Occipital lobe (tissue), 2 donors: ENCODE measurements around the gene RAB5B. TPM values are rescaled to one million over a fixed set of nuclear protein-coding genes. Genes with fewer than 3 reads are reported as not detected.
A peak's percentile ranks its signal among the peaks of the same experiment; 100 is the strongest.

Source experiments
- DNase-seq: peaks from one replicate; lab custom pipeline; 2025; lab: John Stamatoyannopoulos, UW
- total RNA-seq: library from RNA; depleted of rRNA; stranded (reverse); fragments of >200 nt; gene quantifications from one replicate; pipeline ENCODE4 v1.2.3, GENCODE V29; 2014

Gene RAB5B
- 37.4 TPM for total RNA-seq

- DNase-seq, result peak; percentile 99
Measured at GRCh38 chr12:55973599-55974307, at the start of gene RAB5B. Gene RAB5B (plus strand): TSS chr12:55974078. CDS start chr12:55986961, 12,883 bp downstream.

GRCh38 chr12:55925371-55925770 lies 48.5 kb upstream of the RAB5B start:
- no peak for DNase-seq

GRCh38 chr12:55925870-55926737 lies 47.8 kb upstream of the RAB5B start:
- DNase-seq, result no peak

GRCh38 chr12:55926738-55927587 lies 46.9 kb upstream of the RAB5B start:
- peak; percentile 84 for DNase-seq

GRCh38 chr12:55927588-55928502 lies 46.0 kb upstream of the RAB5B start, which contains the start of gene PYM1:
Gene PYM1 (minus strand): TSS chr12:55927894. CDS start chr12:55927761, 133 bp downstream.
- DNase-seq, result peak; percentile 45

- no peak for DNase-seq
Measured at GRCh38 chr12:55929306-55929791, 44.5 kb upstream of the RAB5B start.

GRCh38 chr12:55930771-55931316 lies 43.0 kb upstream of the RAB5B start, which contains the start of gene DGKA:
Gene DGKA (plus strand): TSS chr12:55931162. CDS start chr12:55936504, 5,342 bp downstream.
- peak; percentile 6 for DNase-seq

GRCh38 chr12:55931317-55931779 lies 42.5 kb upstream of the RAB5B start:
- no peak for DNase-seq

- peak; percentile 27 for DNase-seq
Measured at GRCh38 chr12:55931780-55932550, 41.9 kb upstream of the RAB5B start.

- peak; percentile 7 for DNase-seq
Measured at GRCh38 chr12:55932551-55932910, 41.3 kb upstream of the RAB5B start.

GRCh38 chr12:55933169-55933798 lies 40.6 kb upstream of the RAB5B start:
- DNase-seq, result no peak

- no peak for DNase-seq
Measured at GRCh38 chr12:55933799-55934742, 39.8 kb upstream of the RAB5B start.

GRCh38 chr12:55934773-55935172 lies 39.1 kb upstream of the RAB5B start:
- DNase-seq, result no peak

- DNase-seq, result no peak
Measured at GRCh38 chr12:55935738-55936151, 38.1 kb upstream of the RAB5B start.

- DNase-seq, result no peak
Measured at GRCh38 chr12:55937981-55938380, 35.9 kb upstream of the RAB5B start.

- no peak for DNase-seq
Measured at GRCh38 chr12:55938826-55939501, 34.9 kb upstream of the RAB5B start.
